Body of pancreas (tissue), 4 donors: Measurements from ENCODE around the gene ZSCAN5A. TPM values are rescaled to one million over a fixed set of nuclear protein-coding genes. Genes with fewer than 3 reads are reported as not detected.

Experiments used
- ATAC-seq: fragments of 150-250 bp; one replicate; pipeline ENCODE4 v1.9.1; 2016
- DNase-seq, 4 donors: peaks; one replicate each; pipeline ENCODE4 v3.0.0-alpha.2; 2019
- H3K27ac ChIP-seq, 4 donors: fragments of 200-600 bp; sonication (generic); 1 replicate in 3 of 4; 2 replicates in 1 of 4; pipeline versions ENCODE4 v1.5.1 to v1.6.1; 2016 to 2019; ENCODE audit warnings: mild to moderate bottlenecking in 1 of 4, mixed read lengths in 1 of 4, moderate library complexity in 1 of 4
- H3K27me3 ChIP-seq, 2 donors: fragments of 200-600 bp; sonication (generic); one replicate each; pipeline ENCODE4 v1.6.0; 2016; ENCODE audit warnings: mild to moderate bottlenecking in 1 of 2
- H3K36me3 ChIP-seq, 2 donors: fragments of 200-600 bp; sonication (generic); replicated peaks in 1 of 2; 2 replicates each; pipeline ENCODE4 v1.5.1; 2016; ENCODE audit warnings: low read depth in 2 of 2; ENCODE audit not compliant: insufficient read depth in 1 of 2
- H3K4me1 ChIP-seq: fragments of 200-600 bp; sonication (generic); one replicate; pipeline ENCODE4 v1.6.0; 2016
- H3K4me3 ChIP-seq, 2 donors: fragments of 200-600 bp; sonication (generic); 1 replicate in 1 of 2; 2 replicates in 1 of 2; pipeline ENCODE4 v1.5.1; 2016 to 2019
- H3K9me3 ChIP-seq, 3 donors: fragments of 200-600 bp; sonication (generic); 1 replicate in 2 of 3; 2 replicates in 1 of 3; pipeline ENCODE4 v1.5.1; 2016
- POLR2A ChIP-seq, 3 donors: fragments of 450-650 bp; IDR thresholded peaks; one replicate each; pipeline ENCODE4 v1.6.1; 2016; ENCODE audit warnings: antibody characterized with exemption in 3 of 3, mild to moderate bottlenecking in 2 of 3
- WGBS, 2 donors: methylation state at CpG; one replicate each; pipeline ENCODE4 v1.1.5; 2017; 5-methylcytosine and 5-hydroxymethylcytosine counted together
- intact Hi-C: fragments of 100-400 bp; cut with DNase I; formaldehyde crosslinking; loops from one replicate; pipeline ENCODE4 v1.15.1; 2023
- total RNA-seq, 2 donors: library from RNA; depleted of rRNA; stranded (reverse); fragments of >200 nt; gene quantifications; one replicate each; pipeline ENCODE4 v1.1.0, GENCODE V29; 2016
- TF ChIP-seq, protein P1 (sequence below), 7 experiments: fragments of 450-650 bp in 4 of 7; fragments of 200-600 bp in 3 of 7; sonication (generic) in 3 of 7; IDR thresholded peaks; one replicate each; pipeline ENCODE4 v1.5.1; 2016 to 2019; ENCODE audit warnings: antibody characterized with exemption in 7 of 7

ZSCAN5A gene
- total RNA-seq, 2 donors from 2014 or later, result 4.9 to 7.3 TPM

- no peaks in the 10 kb centered on the region for H3K36me3 ChIP-seq
- H3K4me3 ChIP-seq, result no peak overlapping the region
- ATAC-seq (no peak), DNase-seq (no peak)
- no peaks in the 10 kb centered on the region for H3K4me1 ChIP-seq
- no peaks in the 10 kb centered on the region for H3K27me3 ChIP-seq
- intact Hi-C loops, result no loop called here
- H3K27ac ChIP-seq, result no peak overlapping the region
- H3K9me3 ChIP-seq, result no peaks in the 10 kb centered on the region
- WGBS, 2 donors, result 97 to 98% methylated on average over 3 of the region's 3 CpGs
- TF ChIP-seq, protein P1, sequence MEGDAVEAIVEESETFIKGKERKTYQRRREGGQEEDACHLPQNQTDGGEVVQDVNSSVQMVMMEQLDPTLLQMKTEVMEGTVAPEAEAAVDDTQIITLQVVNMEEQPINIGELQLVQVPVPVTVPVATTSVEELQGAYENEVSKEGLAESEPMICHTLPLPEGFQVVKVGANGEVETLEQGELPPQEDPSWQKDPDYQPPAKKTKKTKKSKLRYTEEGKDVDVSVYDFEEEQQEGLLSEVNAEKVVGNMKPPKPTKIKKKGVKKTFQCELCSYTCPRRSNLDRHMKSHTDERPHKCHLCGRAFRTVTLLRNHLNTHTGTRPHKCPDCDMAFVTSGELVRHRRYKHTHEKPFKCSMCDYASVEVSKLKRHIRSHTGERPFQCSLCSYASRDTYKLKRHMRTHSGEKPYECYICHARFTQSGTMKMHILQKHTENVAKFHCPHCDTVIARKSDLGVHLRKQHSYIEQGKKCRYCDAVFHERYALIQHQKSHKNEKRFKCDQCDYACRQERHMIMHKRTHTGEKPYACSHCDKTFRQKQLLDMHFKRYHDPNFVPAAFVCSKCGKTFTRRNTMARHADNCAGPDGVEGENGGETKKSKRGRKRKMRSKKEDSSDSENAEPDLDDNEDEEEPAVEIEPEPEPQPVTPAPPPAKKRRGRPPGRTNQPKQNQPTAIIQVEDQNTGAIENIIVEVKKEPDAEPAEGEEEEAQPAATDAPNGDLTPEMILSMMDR (IDR thresholded peaks at IDR 0.05), result no peak
- TF ChIP-seq POLR2A (IDR thresholded peaks at IDR 0.05), result no peak
These were observed 29.9 kb downstream of the ZSCAN5A start for GRCh38 chr19:56284746-56285145.

DNA sequence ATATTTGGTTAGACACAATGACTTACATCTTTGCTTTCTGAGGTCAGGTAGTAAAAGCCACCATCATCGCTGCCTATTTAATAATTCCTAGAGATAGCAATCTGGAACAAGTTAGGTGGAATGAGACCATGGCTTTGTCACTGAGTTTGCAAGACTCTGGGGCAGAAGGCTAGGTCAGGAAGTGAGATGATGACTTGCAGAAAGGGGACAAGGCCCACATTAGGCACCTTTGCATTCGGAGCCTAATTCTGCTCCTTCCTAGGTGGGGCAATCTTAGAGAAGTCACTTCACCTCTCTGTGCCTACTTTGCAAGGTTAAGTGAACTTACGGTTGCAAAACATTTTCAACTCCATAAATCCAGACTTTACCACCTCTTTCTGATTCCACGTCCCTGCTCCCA is 31.8 kb downstream of the ZSCAN5A start:
- TF ChIP-seq, protein P1 (IDR thresholded peaks at IDR 0.05), result no peak
- TF ChIP-seq POLR2A (IDR thresholded peaks at IDR 0.05), result no peak
- ATAC-seq (no peak), DNase-seq (no peak)
- H3K9me3 ChIP-seq, result no peaks in the 10 kb centered on the region
- no peaks in the 10 kb centered on the region for H3K4me1 ChIP-seq
- H3K36me3 ChIP-seq, result no peaks in the 10 kb centered on the region
- H3K4me3 ChIP-seq, result no peak overlapping the region
- no peak overlapping the region for H3K27ac ChIP-seq
- 92 to 96% methylated on average over 4 of the region's 4 CpGs for WGBS, 2 donors
- intact Hi-C loops, result no loop called here
- no peaks in the 10 kb centered on the region for H3K27me3 ChIP-seq

- no peaks in the 10 kb centered on the region for H3K9me3 ChIP-seq
- H3K27me3 ChIP-seq, result no peaks in the 10 kb centered on the region
- no peak for TF ChIP-seq POLR2A (IDR thresholded peaks at IDR 0.05)
- TF ChIP-seq, protein P1 (IDR thresholded peaks at IDR 0.05), result no peak
- H3K27ac ChIP-seq, result no peak overlapping the region
- H3K4me3 ChIP-seq, result no peak overlapping the region
- no peaks in the 10 kb centered on the region for H3K4me1 ChIP-seq
- no peaks in the 10 kb centered on the region for H3K36me3 ChIP-seq
- no peak for DNase-seq
- 54 to 70% methylated on average over 6 of the region's 6 CpGs for WGBS, 2 donors
- no peak for ATAC-seq
- intact Hi-C loops, result no loop called here
These were observed 41.0 kb downstream of the ZSCAN5A start for GRCh38 chr19:56273563-56274117.

DNA sequence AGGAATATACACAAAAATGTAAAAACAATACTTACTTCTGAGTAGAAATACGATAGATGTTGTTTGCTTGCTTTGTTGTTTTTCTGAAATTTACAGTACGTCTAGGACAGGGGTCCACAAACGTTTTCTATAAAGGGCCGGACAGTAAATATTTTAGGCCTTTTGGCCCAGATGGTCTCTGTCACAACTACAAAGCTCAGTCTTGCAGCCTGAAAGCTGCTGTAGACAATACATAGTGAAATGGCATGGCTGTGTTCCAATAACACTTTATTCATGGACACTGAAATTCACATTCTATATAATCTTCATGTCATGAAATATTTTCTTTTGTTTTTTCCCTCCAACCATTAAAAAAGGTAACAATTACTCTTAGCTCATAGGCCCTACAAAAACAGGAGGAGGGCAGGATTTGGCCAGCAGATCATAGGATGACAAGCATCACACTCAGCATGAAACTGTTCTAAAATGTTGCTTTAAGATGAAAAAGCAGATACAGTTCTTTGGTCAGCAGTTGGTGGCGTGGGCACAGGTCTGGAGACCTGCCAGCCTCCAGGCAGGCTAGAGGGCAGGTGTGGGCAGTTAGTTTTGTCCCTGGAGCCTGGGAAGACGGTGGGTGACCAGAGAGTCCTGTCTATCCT is 42.4 kb downstream of the ZSCAN5A start, which contains the start of gene EDDM13:
TSS of gene EDDM13 (plus strand) at position 588 of the 638 bp plus-strand sequence. CDS start 87 bp downstream, outside the sequence.
- Histone ChIP-seq H3K27me3 (no peaks in the 10 kb centered on the region), H3K36me3 (no peaks in the 10 kb centered on the region), H3K4me1 (no peaks in the 10 kb centered on the region), H3K27ac (no peak within 1 kb of the TSS), H3K9me3 (no peaks in the 10 kb centered on the region), H3K4me3 (no peak within 1 kb of the TSS)
- TF ChIP-seq POLR2A (IDR thresholded peaks at IDR 0.05), result no peak
- TF ChIP-seq, protein P1 (IDR thresholded peaks at IDR 0.05), result no peak
- no peak for DNase-seq
- intact Hi-C loops, result no loop called here
- no peak for ATAC-seq
- 81 to 84% methylated on average over 5 to 6 of the region's 6 CpGs for WGBS, 2 donors

DNA sequence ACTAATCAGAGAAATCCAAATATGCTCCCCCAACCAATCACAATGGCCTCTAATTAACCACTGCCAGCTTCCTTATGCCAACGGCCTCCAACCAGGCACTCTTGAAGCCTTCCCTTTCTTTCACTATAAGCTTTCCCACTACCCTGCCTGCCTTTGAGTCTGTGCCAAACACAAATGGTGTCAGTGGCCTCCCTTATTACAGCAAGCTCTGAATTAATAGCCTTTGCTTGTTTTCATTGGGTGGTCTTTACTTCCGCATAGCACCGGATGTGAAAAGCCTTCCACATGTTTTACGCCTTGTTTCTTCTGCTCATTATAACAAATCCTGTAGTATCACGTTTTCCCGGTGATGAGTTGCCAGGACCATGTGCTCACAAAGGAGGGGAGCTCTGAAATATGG is 43.5 kb downstream of the ZSCAN5A start:
- no peak overlapping the region for H3K4me3 ChIP-seq
- H3K4me1 ChIP-seq, result no peaks in the 10 kb centered on the region
- no peaks in the 10 kb centered on the region for H3K36me3 ChIP-seq
- intact Hi-C loops, result no loop called here
- no peak for TF ChIP-seq POLR2A (IDR thresholded peaks at IDR 0.05)
- TF ChIP-seq, protein P1 (IDR thresholded peaks at IDR 0.05), result no peak
- ATAC-seq (no peak), DNase-seq (no peak)
- no peaks in the 10 kb centered on the region for H3K27me3 ChIP-seq
- WGBS, 2 donors, result 75 to 96% methylated on average over 6 of the region's 6 CpGs
- no peak overlapping the region for H3K27ac ChIP-seq
- no peaks in the 10 kb centered on the region for H3K9me3 ChIP-seq
